ENCODE data around the gene KRTDAP. TPM values are rescaled to one million over a fixed set of nuclear protein-coding genes. Genes with fewer than 3 reads are reported as not detected.

Gene KRTDAP
- total and polyA plus RNA-seq, 2 donors (not counting 3 experiments of a cell fraction or from before 2014, with no cell fraction given): not detected

- CTCF ChIA-PET: no interaction called here
- dilution Hi-C loops (cut with MboI; ENCODE audit: extremely low pct_ligation_motif_present, low sequenced_read_pairs): no loop called here
Observed at GRCh38 chr19:35442091-35442490, 48.2 kb downstream of the KRTDAP start.

More at GRCh38 chr19:35442091-35442490, 48.2 kb downstream of the KRTDAP start:
- H3K9me1 ChIP-seq (replicated peaks; ENCODE audit: control insufficient read depth, extremely low read depth, insufficient read depth, low read length): no peaks in the 10 kb centered on the region
- H3K27ac ChIP-seq (ENCODE audit: insufficient read depth, low read depth, low read length): no peak overlapping the region
- H2AFZ ChIP-seq (ENCODE audit: low read depth, low read length): no peak overlapping the region
- no peak for DNase-seq (ENCODE audit: low read depth, low spot score)
- no peaks in the 10 kb centered on the region for H3K79me2 ChIP-seq (ENCODE audit: control insufficient read depth, insufficient read depth, low read length)
- no peaks in the 10 kb centered on the region for H3K9me3 ChIP-seq (replicated peaks; ENCODE audit: control insufficient read depth, insufficient read depth, low read length)
- H3K27me3 ChIP-seq (ENCODE audit: control insufficient read depth in 2 of 2, insufficient read depth in 2 of 2, low read length in 2 of 2): peaks cover 0 to under 1% of the 10 kb centered on the region in 2 experiments
- TF ChIP-seq EZH2 (IDR thresholded peaks at IDR 0.05; ENCODE audit: borderline replicate concordance, low read depth, low read length, severe bottlenecking) (no peak), GATA2 (IDR thresholded peaks at IDR 0.05; ENCODE audit: insufficient read depth, insufficient read length, low read depth, low read length) (no peak), POLR2A (IDR thresholded peaks at IDR 0.05; ENCODE audit: low read depth, low read length) (no peak), MYC (IDR thresholded peaks at IDR 0.05; ENCODE audit: low read depth, low read length) (no peak), POLR2AphosphoS5 (IDR thresholded peaks at IDR 0.05; ENCODE audit: insufficient read depth, low read depth, low read length) (no peak), CTCF (IDR thresholded peaks at IDR 0.05; ENCODE audit: extremely low read depth in 1 of 2, insufficient read depth in 1 of 2, low read depth in 1 of 2, low read length in 2 of 2) (no peak), MAX (IDR thresholded peaks at IDR 0.05; ENCODE audit: insufficient read depth, insufficient read length) (no peak), FOS (IDR thresholded peaks at IDR 0.05; ENCODE audit: borderline replicate concordance, insufficient read depth, low read length) (no peak), JUN (IDR thresholded peaks at IDR 0.05; ENCODE audit: borderline replicate concordance, insufficient read depth, insufficient read length, low read depth) (no peak)
- H3K4me1 ChIP-seq (ENCODE audit: control insufficient read depth, extremely low read depth, insufficient read depth, low read length): no peaks in the 10 kb centered on the region
- H4K20me1 ChIP-seq (replicated peaks; ENCODE audit: control insufficient read depth, extremely low read depth, insufficient read depth, low read length): no peaks in the 10 kb centered on the region
- no peak overlapping the region for H3K4me3 ChIP-seq (replicated peaks in 1 of 3; ENCODE audit: insufficient read depth in 1 of 3, low read depth in 1 of 3, low read length in 3 of 3)
- POLR2A ChIA-PET: no interaction called here
- no TSS peak for BruUV-seq (replicated peaks)
- FAIRE-seq: no peak
- intact Hi-C loops (cut with micrococcal nuclease): no loop called here
- H3K9ac ChIP-seq (replicated peaks; ENCODE audit: extremely low read depth, insufficient read depth, low read length): no peak overlapping the region
- no peak overlapping the region for H3K4me2 ChIP-seq (ENCODE audit: insufficient read depth, low read length)
- no peaks in the 10 kb centered on the region for H3K36me3 ChIP-seq (ENCODE audit: control insufficient read depth in 2 of 2, extremely low read depth in 1 of 2, insufficient read depth in 2 of 2, low read length in 2 of 2)
